Bronchus fibroblast of lung (primary cell): ENCODE measurements around the gene SART1. TPM values are rescaled to one million over a fixed set of nuclear protein-coding genes. Genes with fewer than 3 reads are reported as not detected.

ENCODE experiments used
- total RNA-seq: library from RNA; depleted of rRNA; stranded (reverse); fragments of >200 nt; gene quantifications from 2 replicates; pipeline ENCODE4 v1.2.3, GENCODE V29; 2015

The SART1 gene, protein sequence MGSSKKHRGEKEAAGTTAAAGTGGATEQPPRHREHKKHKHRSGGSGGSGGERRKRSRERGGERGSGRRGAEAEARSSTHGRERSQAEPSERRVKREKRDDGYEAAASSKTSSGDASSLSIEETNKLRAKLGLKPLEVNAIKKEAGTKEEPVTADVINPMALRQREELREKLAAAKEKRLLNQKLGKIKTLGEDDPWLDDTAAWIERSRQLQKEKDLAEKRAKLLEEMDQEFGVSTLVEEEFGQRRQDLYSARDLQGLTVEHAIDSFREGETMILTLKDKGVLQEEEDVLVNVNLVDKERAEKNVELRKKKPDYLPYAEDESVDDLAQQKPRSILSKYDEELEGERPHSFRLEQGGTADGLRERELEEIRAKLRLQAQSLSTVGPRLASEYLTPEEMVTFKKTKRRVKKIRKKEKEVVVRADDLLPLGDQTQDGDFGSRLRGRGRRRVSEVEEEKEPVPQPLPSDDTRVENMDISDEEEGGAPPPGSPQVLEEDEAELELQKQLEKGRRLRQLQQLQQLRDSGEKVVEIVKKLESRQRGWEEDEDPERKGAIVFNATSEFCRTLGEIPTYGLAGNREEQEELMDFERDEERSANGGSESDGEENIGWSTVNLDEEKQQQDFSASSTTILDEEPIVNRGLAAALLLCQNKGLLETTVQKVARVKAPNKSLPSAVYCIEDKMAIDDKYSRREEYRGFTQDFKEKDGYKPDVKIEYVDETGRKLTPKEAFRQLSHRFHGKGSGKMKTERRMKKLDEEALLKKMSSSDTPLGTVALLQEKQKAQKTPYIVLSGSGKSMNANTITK
- 46.7 and 47.3 TPM in 2 replicates for total RNA-seq

DNA sequence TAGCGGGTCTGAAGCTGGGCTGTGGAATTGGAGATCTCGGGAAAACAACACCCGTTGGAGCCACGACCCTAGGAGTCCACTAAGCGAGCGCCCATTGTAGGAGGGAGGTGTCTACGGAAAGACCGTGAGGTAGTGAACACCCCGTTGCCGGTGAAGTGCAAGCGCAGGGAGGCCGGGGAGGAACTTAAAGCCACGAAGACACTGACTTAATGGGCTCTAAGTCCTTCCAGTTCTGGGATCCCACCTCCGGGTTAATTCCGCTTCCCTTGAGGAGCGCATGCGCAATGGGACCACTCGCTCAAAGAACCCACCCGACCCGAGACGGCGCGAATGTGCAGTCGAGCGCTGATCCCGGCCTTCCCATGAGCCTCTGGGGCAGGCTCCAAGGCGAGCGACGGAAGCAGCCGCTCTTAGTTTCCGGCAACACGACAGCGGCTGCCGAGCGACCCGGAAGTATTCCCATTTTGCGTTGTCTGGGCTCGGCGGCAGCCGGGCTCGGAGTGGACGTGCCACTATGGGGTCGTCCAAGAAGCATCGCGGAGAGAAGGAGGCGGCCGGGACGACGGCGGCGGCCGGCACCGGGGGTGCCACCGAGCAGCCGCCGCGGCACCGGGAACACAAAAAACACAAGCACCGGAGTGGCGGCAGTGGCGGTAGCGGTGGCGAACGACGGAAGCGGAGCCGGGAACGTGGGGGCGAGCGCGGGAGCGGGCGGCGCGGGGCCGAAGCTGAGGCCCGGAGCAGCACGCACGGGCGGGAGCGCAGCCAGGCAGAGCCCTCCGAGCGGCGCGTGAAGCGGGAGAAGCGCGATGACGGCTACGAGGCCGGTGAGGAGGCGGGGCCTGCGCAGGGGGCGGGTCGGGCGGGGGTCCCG is at the start of gene SART1:
TSS of gene SART1 (plus strand) at position 468 of the 874 bp plus-strand sequence. CDS start at position 515, 47 bp downstream.

DNA sequence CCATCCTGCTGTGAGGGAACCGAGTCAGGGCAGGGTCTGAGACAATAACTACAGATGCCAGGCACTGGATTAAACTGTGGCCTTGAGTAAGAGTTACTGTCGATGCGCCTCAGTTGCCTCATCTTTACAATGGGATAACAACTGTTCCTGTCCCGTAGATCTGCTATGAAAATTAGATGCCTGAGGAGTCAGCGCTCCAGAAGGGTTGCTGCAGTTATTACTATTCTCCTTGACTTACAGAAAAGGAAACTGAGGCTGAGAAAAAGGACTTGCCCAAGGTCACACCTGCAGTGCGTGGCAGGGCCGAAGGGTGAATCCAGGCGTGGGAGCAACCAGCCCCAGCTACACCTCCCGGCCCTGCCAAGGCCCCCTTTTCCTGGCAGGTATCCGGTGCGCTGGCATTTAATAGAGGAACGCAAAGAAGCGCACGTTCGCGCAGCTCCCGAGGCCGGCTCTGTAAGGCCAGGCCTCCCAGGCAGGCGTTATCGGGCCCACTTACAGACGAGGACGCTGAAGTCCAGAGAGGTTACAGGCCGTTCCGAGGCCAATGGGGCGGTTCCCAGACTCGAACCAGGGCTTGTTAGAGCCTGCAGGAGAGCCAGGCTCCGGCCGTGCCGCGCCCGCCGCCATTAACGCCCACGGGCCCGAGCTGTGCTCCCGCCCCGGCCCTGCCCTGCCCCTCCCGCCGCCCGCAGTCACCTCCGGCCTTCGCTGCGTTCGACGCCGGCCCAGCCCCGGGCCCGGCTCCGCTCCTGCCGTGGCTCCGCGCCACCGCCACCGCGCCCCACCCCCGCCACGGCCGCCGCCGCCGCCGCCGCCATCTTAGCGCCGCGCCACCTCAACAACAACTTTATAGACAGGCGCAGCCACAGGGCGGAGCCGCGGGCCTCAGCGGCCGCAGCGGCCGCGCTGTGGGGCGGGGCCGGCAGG is 43.1 kb upstream of the SART1 start, which contains the start of gene C11orf68:
TSS of gene C11orf68 (minus strand) at position 852 of the 930 bp plus-strand sequence. CDS start at position 821, 31 bp downstream.

DNA sequence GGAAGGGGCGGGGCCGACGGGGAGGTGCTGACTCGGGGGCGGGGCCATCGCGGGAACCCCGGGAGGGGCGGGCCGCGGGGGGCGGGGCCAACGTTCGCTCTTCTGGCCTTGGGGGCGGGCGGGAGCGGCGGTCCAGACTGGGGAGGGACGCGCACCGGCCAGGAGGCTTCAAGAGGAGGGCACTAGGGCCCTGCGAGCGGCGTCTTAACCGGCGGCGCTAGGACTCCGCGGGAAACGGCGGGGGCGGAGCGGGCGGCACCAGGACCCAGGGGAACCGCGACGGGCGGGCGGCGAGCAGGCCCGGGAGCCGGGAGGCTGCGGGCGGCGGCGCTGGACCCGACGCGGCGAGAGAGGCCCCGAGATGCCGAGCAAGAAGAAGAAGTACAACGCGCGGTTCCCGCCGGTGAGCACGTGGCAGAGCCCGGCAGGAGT is 42.4 kb upstream of the SART1 start, which contains the start of gene DRAP1:
TSS of gene DRAP1 (plus strand) at position 286 of the 432 bp plus-strand sequence. CDS start at position 362, 76 bp downstream.

DNA sequence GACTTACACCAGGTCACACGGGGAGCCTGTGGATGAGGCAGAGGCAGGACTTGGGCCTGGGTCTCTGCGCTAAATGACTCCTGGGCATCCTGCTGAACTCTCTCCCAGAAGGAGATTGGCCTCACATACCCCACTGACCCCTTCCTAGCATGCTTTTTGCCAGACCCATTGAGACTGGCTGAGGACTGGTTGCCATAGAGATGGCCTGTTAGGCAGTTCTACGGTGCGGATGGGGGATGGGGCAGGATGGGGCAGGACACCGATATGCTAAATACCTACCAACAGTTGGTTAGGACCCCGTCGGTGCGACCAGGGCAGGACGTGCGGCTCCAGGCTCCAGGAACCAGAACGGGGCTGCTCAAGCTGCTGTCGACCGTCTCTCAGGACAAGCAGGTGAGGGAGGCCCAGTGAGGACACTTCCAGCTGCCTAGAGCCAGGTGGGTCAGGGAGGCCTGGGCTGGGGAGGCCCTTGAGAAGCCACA is 16.1 kb upstream of the SART1 start, which contains the start of gene TSGA10IP:
TSS of gene TSGA10IP (plus strand) at position 51 of the 482 bp plus-strand sequence. CDS start at position 247, 196 bp downstream.

DNA sequence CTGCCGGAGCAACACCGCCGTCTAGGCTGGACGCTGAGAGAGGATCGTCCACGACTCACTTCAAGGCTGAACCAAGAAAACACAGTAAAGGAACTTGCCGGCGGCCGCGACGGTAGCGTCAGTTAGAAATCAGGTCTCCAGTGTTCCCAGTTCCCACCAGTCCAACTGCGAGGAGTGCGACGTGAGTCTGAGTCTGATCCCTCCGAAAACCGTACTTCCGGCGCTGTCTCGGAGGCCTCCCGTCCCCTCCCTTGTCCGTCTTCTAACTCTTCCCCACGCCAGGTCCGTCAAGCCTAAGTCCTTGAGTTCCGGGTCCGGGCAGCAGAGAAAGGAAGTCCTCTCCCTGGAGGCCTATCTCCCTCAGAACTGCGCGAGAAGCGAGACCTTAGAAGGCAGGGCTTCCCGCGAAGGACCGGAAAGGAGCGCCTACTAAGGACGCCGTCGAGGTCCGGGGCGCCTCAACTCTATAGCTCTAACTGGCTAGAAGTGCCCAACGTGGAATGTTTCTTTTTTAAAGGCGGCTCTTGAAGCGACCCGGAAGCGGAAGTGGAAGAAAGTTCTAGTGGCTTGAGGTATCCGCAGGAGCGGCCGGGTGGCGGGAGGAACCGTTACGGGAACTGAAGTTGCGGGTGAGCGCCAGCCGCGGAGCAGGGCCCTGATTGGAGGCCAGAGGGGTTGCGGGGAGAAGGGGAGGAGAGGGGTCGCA is 40.6 kb downstream of the SART1 start, which contains the start of the genes BANF1 and EIF1AD:
TSS of gene BANF1 (plus strand) at position 562 of the 706 bp plus-strand sequence. CDS start 748 bp downstream, outside the sequence.
TSS of gene EIF1AD (minus strand) at position 216 of the 706 bp plus-strand sequence. CDS start 1,768 bp downstream, outside the sequence.

DNA sequence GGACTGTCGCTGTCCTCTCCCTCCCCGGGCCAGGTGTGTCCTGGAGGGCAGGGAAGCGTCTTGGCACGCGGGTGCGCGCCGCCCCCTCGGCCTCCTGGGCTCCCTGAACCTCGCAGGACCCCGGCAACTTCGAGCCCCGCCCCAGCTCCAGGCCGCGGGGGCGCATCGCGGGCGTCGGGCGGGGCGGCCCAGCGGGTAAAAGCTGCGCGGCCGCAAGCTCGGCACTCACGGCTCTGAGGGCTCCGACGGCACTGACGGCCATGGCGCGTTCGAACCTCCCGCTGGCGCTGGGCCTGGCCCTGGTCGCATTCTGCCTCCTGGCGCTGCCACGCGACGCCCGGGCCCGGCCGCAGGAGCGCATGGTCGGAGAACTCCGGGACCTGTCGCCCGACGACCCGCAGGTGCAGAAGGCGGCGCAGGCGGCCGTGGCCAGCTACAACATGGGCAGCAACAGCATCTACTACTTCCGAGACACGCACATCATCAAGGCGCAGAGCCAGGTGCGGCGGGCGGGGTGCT is 50.3 kb downstream of the SART1 start, which contains the start of gene CST6:
TSS of gene CST6 (plus strand) at position 224 of the 519 bp plus-strand sequence. CDS start at position 261, 37 bp downstream.

DNA sequence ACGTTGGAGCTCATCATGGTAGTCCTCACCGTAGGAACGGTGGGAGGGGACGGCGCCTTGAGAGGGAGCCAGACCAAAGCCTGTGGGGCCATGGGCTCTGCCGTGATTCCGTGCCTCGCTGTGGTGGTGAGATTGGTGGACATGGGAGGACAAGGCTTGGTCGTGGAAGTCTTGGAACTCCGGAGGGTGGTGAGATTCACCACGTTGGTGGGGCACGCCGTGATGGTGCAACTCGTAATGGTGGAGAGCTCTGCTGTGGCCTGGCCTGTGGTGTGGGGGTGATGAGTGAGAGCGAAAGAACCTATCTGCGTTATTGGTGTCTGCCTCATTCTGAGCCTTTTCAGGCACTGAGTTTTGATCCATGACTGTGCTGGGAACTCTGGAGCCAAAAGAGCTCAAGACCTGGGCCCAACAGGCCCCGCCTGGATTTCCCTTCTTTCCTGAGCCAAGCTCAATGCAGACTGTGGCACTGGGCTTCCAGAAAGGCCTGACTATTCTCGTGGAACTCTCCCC is 64.5 kb downstream of the SART1 start, which contains the start of gene CATSPER1:
TSS of gene CATSPER1 (minus strand) at position 463 of the 513 bp plus-strand sequence. CDS start at position 363, 100 bp downstream.

Other genes starting within 250 kb of the SART1 start
- 41.0 and 43.7 TPM in 2 replicates for gene KAT5, start 249.5 kb upstream of the SART1 start, total RNA-seq
- gene RNASEH2C, start 240.9 kb upstream of the SART1 start, total RNA-seq, result 66.0 and 76.0 TPM in 2 replicates
- 4.9 and 5.5 TPM in 2 replicates for gene AP5B1, start 180.8 kb upstream of the SART1 start, total RNA-seq
- not detected in 2 replicates for gene OVOL1, start 174.7 kb upstream of the SART1 start, total RNA-seq
- 0.15 and 0.67 TPM in 2 replicates for gene SNX32, start 127.8 kb upstream of the SART1 start, total RNA-seq
- 2,022 and 2,183 TPM in 2 replicates for gene CFL1, start 103.6 kb upstream of the SART1 start, total RNA-seq
- gene MUS81, start 101.3 kb upstream of the SART1 start, total RNA-seq, result 44.6 and 47.2 TPM in 2 replicates
- gene EFEMP2, start 88.9 kb upstream of the SART1 start, total RNA-seq, result 86.2 and 96.8 TPM in 2 replicates
- gene CTSW, start 81.9 kb upstream of the SART1 start, total RNA-seq, result 0.15 and 0.34 TPM in 2 replicates
- gene FIBP, start 73.3 kb upstream of the SART1 start, total RNA-seq, result 228 and 231 TPM in 2 replicates
- gene CCDC85B, start 71.1 kb upstream of the SART1 start, total RNA-seq, result 222 and 228 TPM in 2 replicates
- 108 and 111 TPM in 2 replicates for gene FOSL1, start 61.3 kb upstream of the SART1 start, total RNA-seq
- 25.4 and 28.5 TPM in 2 replicates for gene C11orf68, start 42.7 kb upstream of the SART1 start, total RNA-seq
- 419 and 440 TPM in 2 replicates for gene DRAP1, start 42.3 kb upstream of the SART1 start, total RNA-seq
- under 0.01 TPM in 1 of 2 replicates, not detected in the other for gene TSGA10IP, start 16.3 kb upstream of the SART1 start, total RNA-seq
- gene EIF1AD, start 40.4 kb downstream of the SART1 start, total RNA-seq, result 26.9 and 35.5 TPM in 2 replicates
- 119 and 126 TPM in 2 replicates for gene BANF1, start 40.8 kb downstream of the SART1 start, total RNA-seq
- 0.84 and 1.0 TPM in 2 replicates for gene CST6, start 50.3 kb downstream of the SART1 start, total RNA-seq
- gene CATSPER1, start 64.7 kb downstream of the SART1 start, total RNA-seq, result 0.30 TPM in 1 of 2 replicates, not detected in the other
- 0.59 and 1.2 TPM in 2 replicates for gene GAL3ST3, start 87.4 kb downstream of the SART1 start, total RNA-seq
- 186 and 221 TPM in 2 replicates for gene SF3B2, start 90.6 kb downstream of the SART1 start, total RNA-seq
- 12.0 and 15.3 TPM in 2 replicates for gene PACS1, start 108.5 kb downstream of the SART1 start, total RNA-seq